ENCODE measurements around the gene PODXL2. TPM values are rescaled to one million over a fixed set of nuclear protein-coding genes. Genes with fewer than 3 reads are reported as not detected.

PODXL2 gene
- total RNA-seq, 1 donor from 2014 or later = 3.3 TPM

DNA sequence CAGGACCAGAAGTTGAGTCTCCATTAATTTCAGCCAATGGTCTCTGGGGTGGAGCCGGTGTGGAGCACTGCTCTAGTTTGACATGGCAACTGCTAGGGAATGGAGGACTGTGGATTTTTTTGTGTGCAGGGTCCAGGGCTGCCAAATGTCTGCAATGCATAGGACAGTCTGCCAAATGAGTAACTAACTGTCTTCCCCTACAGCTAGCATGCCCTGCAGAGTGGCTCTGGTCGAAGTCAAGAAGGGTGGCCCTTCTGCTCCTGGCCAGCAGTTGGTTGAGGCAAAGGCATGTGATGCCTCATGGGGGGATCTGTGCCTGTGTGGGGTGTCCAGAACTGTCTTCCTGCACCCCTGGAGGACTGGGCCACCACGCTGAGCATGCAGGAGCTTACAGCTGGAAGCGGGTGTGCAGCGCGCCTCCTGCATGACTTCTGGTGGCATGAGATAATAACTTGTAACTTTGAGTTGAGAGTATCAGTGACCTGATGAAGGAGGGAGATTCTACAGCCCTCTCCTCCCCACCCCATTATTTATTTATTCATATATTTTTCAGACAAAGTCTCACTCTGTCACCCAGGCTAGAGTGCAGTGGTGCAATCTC is 43.1 kb upstream of the PODXL2 start:
- intact Hi-C loops (cut with micrococcal nuclease) = no loop called here
- ChIA-PET CTCF (interaction anchor here (3.5 kb wide), 1 partner anchor 11 kb away, joined by 14 read pairs; no protein-coding TSS in a partner anchor), POLR2A (no interaction called here)
- ATAC-seq (ENCODE audit: low read depth) = no peak
- no peaks in the 10 kb centered on the region for H3K9me3 Mint-ChIP-seq
- H3K4me1 Mint-ChIP-seq = peaks cover 19% of the 10 kb centered on the region
- H3K4me3 Mint-ChIP-seq = no peak overlapping the region
- H3K27ac Mint-ChIP-seq = no peak overlapping the region
- H3K36me3 Mint-ChIP-seq (ENCODE audit: low read depth) = peaks cover 4% of the 10 kb centered on the region
- TF ChIP-seq, protein P1, sequence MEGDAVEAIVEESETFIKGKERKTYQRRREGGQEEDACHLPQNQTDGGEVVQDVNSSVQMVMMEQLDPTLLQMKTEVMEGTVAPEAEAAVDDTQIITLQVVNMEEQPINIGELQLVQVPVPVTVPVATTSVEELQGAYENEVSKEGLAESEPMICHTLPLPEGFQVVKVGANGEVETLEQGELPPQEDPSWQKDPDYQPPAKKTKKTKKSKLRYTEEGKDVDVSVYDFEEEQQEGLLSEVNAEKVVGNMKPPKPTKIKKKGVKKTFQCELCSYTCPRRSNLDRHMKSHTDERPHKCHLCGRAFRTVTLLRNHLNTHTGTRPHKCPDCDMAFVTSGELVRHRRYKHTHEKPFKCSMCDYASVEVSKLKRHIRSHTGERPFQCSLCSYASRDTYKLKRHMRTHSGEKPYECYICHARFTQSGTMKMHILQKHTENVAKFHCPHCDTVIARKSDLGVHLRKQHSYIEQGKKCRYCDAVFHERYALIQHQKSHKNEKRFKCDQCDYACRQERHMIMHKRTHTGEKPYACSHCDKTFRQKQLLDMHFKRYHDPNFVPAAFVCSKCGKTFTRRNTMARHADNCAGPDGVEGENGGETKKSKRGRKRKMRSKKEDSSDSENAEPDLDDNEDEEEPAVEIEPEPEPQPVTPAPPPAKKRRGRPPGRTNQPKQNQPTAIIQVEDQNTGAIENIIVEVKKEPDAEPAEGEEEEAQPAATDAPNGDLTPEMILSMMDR (IDR thresholded peaks at IDR 0.05) = no peak
- DNase-seq = no peak
- H3K27me3 Mint-ChIP-seq = no peaks in the 10 kb centered on the region

DNA sequence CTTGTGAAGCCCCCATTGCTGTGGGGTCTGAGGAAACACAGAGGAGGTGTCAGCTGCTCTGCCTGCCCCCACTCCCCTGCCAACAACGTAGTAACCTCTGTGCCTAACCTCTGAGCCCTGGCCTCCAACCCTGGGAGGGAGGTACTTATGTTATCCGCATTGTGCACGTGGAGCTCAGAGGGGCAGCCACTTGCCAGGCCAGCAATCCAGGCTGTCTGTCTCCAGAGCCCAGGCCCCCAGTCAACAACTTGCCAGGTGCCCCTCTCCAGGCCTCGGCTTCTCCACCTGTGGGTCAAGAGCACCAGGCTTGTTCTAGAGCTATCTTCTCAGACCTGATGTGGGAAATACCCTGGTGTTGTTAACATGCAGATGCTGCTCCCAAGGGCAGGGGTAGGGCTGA is 41.1 kb upstream of the PODXL2 start:
- Mint-ChIP-seq H3K4me1 (peaks cover 28% of the 10 kb centered on the region), H3K36me3 (ENCODE audit: low read depth) (peaks cover 4% of the 10 kb centered on the region)
- CTCF ChIA-PET = interaction anchor here (3.5 kb wide), 1 partner anchor 13 kb away, joined by 14 read pairs; no protein-coding TSS in a partner anchor

DNA sequence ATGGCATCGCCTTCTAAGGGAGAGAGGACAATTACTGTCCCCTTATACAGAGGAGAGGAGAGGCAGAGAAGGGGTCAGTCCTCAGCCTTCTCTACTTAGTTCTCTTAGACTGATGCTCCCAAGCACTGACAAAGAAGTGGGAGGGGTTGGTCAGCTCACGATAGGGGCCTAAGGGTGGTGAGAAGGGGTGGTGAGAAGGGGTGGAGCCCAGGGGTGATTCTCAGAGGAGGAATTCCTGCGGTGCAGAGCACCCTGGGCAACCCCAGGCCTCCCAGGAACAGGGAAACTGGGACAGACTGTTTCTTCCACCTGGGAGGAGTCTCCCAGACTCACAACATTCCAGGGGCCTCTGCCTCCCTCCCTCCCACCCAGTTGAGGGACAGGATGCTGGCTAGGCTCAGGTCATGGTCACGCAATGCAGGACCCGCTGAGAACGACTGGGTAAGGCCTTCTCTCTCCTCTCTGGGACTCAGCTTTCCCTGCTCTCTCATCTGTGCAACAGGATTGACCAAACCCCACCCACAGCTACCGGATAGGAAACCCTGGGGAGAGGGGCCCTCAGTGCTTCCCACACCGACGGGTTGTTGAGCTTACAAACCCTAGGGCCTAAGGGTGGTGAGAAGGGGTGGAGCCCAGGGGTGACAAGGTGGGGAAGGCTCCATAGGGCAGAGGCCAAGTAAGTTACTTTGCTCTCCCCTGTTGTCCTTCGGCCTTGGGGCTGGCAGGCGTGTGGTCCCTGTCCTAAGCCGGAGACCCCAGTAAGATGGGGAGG is 40.0 kb upstream of the PODXL2 start:
- ATAC-seq (ENCODE audit: low read depth) = no peak
- TF ChIP-seq, protein P1 (IDR thresholded peaks at IDR 0.05) = no peak
- no peak for DNase-seq

More for the DNA sequence above, 41.1 kb upstream of the PODXL2 start:
- intact Hi-C loops (cut with micrococcal nuclease) = no loop called here
- POLR2A ChIA-PET = interaction anchor here (0.8 kb wide), 1 partner anchor 10 kb away, joined by 11 read pairs; no protein-coding TSS in a partner anchor
- H3K27ac Mint-ChIP-seq = no peak overlapping the region
- no peak overlapping the region for H3K4me3 Mint-ChIP-seq
- no peak for DNase-seq
- TF ChIP-seq, protein P1 (IDR thresholded peaks at IDR 0.05) = no peak
- no peak for ATAC-seq (ENCODE audit: low read depth)
- no peaks in the 10 kb centered on the region for H3K9me3 Mint-ChIP-seq
- no peaks in the 10 kb centered on the region for H3K27me3 Mint-ChIP-seq

DNA sequence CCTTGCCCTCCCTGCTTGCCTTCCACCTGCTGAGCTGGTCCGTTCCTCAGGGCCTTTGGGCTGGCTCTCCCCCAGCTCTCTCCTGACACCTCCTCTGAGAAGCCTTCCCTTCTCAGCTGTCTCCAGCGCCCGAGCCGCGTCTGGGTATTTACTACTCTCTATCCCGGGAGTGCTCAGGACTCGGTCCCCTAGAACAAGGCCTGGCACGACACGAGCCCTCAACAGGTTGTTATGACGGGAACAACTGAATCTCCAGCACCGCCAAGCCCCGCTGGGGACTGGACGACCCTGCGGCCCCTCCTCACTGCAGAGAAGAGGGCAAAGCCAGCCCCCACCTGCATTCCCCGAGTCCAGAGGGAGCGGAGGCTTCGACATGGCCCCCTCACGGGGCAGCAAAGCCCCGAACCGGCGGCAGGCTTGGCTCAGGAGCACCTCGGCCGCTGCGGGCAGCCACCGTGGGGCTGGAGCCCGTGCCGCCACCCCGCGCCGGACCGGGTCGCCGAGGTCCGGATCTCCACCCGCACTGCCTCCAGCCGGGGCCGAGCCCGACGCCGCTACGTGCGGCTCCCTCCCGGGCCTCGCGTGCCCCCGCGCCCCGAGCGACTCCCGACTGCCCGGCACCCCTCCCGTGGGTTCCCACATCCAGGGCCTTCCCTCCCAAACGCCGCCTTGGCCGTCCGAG is 39.2 kb upstream of the PODXL2 start:
- Mint-ChIP-seq H3K4me1 (peaks cover 28% of the 10 kb centered on the region), H3K36me3 (ENCODE audit: low read depth) (peaks cover 4% of the 10 kb centered on the region), H3K27ac (no peak overlapping the region), H3K4me3 (peak overlapping the region; percentile 80), H3K27me3 (no peaks in the 10 kb centered on the region), H3K9me3 (no peaks in the 10 kb centered on the region)
- POLR2A ChIA-PET = no interaction called here
- no peak for DNase-seq
- TF ChIP-seq, protein P1 (IDR thresholded peaks at IDR 0.05) = no peak
- intact Hi-C loops (cut with micrococcal nuclease) = loop anchor here (1.0 to 10.0 kb wide), 14 partner anchors 9 to 1995 kb away; partner anchors contain the start of genes ABTB1, EEFSEC, MCM2 and OSBPL11
- no peak for ATAC-seq (ENCODE audit: low read depth)
- CTCF ChIA-PET = interaction anchor here (1.0 to 3.8 kb wide), 2 partner anchors 15 to 106 kb away, joined by 5 to 11 read pairs; no protein-coding TSS in a partner anchor

More for the DNA sequence above, 40.0 kb upstream of the PODXL2 start:
- CTCF ChIA-PET = interaction anchor here (1.0 to 3.8 kb wide), 3 partner anchors 14 to 107 kb away, joined by 5 to 14 read pairs (median 11); no protein-coding TSS in a partner anchor
- POLR2A ChIA-PET = interaction anchor here (0.6 kb wide), 1 partner anchor 9 kb away, joined by 3 read pairs; no protein-coding TSS in a partner anchor
- Mint-ChIP-seq H3K27me3 (no peaks in the 10 kb centered on the region), H3K27ac (no peak overlapping the region), H3K4me3 (peak overlapping the region; percentile 80), H3K36me3 (ENCODE audit: low read depth) (peaks cover 4% of the 10 kb centered on the region), H3K9me3 (no peaks in the 10 kb centered on the region), H3K4me1 (peaks cover 28% of the 10 kb centered on the region)
- intact Hi-C loops (cut with micrococcal nuclease) = no loop called here
